WTC11 (cell line): ENCODE data around the gene TMEM95. TPM values are rescaled to one million over a fixed set of nuclear protein-coding genes. Genes with fewer than 3 reads are reported as not detected.

Source experiments
- ATAC-seq: fragments of 200-7000 bp; cut with Tn5 transposase; 2 replicates; pipeline ENCODE4 v1.10.0; 2021; ENCODE audit warnings: mild to moderate bottlenecking, moderate library complexity
- CTCF ChIA-PET: fragments of 300-600 bp; sonication (Branson Sonifier 250); formaldehyde crosslinking; loops from one replicate; lab custom pipeline; 2021; ENCODE audit warnings: antibody characterized with exemption; lab: Charles Lee
- POLR2A ChIA-PET: fragments of 350-600 bp; sonication (Branson Sonifier 250); formaldehyde crosslinking; loops from one replicate; lab custom pipeline; 2021; ENCODE audit warnings: antibody characterized with exemption; lab: Charles Lee
- DNase-seq: peaks from one replicate; pipeline ENCODE4 v3.0.0; 2021; ENCODE audit warnings: low spot score
- H3K27ac Mint-ChIP-seq: 2 replicates; pipeline ENCODE4 v1.8.0; 2021; ENCODE audit warnings: mixed read lengths
- H3K27me3 Mint-ChIP-seq: 2 replicates; pipeline ENCODE4 v1.8.0; 2021; ENCODE audit warnings: low read depth, mild to moderate bottlenecking, moderate library complexity, mixed read lengths
- H3K36me3 Mint-ChIP-seq: 2 replicates; pipeline ENCODE4 v1.8.0; 2021; ENCODE audit warnings: mixed read lengths
- H3K4me1 Mint-ChIP-seq: 2 replicates; pipeline ENCODE4 v1.8.0; 2022; ENCODE audit warnings: mixed read lengths
- H3K4me3 Mint-ChIP-seq: 2 replicates; pipeline ENCODE4 v1.8.0; 2021; ENCODE audit warnings: mild to moderate bottlenecking, moderate library complexity, mixed read lengths
- H3K9me3 Mint-ChIP-seq: 2 replicates; pipeline ENCODE4 v1.8.0; 2021; ENCODE audit warnings: mixed read lengths
- ARID4B ChIP-seq: sonication (generic); formaldehyde crosslinking; IDR thresholded peaks from 2 replicates; pipeline ENCODE4 v1.8.0; 2023; ENCODE audit warnings: missing genetic modification reagents, mild to moderate bottlenecking, borderline replicate concordance
- ATF1 ChIP-seq: sonication (generic); formaldehyde crosslinking; IDR thresholded peaks from 2 replicates; pipeline ENCODE4 v1.8.1; 2023; ENCODE audit warnings: mild to moderate bottlenecking, moderate library complexity, missing genetic modification reagents
- EMX1 ChIP-seq: fragments of 250-450 bp; sonication (Bioruptor Pico); IDR thresholded peaks from 2 replicates; pipeline ENCODE4 v1.8.0; 2021; ENCODE audit warnings: mild to moderate bottlenecking
- ETV6 ChIP-seq: sonication (generic); formaldehyde crosslinking; IDR thresholded peaks from 2 replicates; pipeline ENCODE4 v1.8.1; 2022; ENCODE audit warnings: mild to moderate bottlenecking, missing genetic modification reagents
- FOXJ3 ChIP-seq: sonication (generic); formaldehyde crosslinking; IDR thresholded peaks from 2 replicates; pipeline ENCODE4 v1.9.0; 2021; ENCODE audit warnings: missing genetic modification reagents, mild to moderate bottlenecking, borderline replicate concordance
- HMGA2 ChIP-seq: fragments of 250-450 bp; sonication (Bioruptor Pico); IDR thresholded peaks from 2 replicates; pipeline ENCODE4 v1.4.0; 2021; ENCODE audit warnings: mild to moderate bottlenecking, moderate library complexity
- MXD4 ChIP-seq: fragments of 250-450 bp; sonication (Bioruptor Pico); IDR thresholded peaks from 2 replicates; pipeline ENCODE4 v1.8.0; 2021; ENCODE audit warnings: mild to moderate bottlenecking, moderate library complexity, borderline replicate concordance
- OVOL2 ChIP-seq: fragments of 250-450 bp; sonication (Bioruptor Pico); IDR thresholded peaks from 2 replicates; pipeline ENCODE4 v1.9.0; 2021; ENCODE audit warnings: mild to moderate bottlenecking, borderline replicate concordance
- RORB ChIP-seq: fragments of 250-450 bp; sonication (Bioruptor Pico); IDR thresholded peaks from 2 replicates; pipeline ENCODE4 v1.9.0; 2021; ENCODE audit warnings: mild to moderate bottlenecking
- SMAD4 ChIP-seq: sonication (generic); formaldehyde crosslinking; IDR thresholded peaks from 2 replicates; pipeline ENCODE4 v1.8.0; 2022; ENCODE audit warnings: mild to moderate bottlenecking, missing genetic modification reagents
- TEAD1 ChIP-seq: sonication (generic); formaldehyde crosslinking; IDR thresholded peaks from 2 replicates; pipeline ENCODE4 v1.8.0; 2022; ENCODE audit warnings: mild to moderate bottlenecking, missing genetic modification reagents
- USF2 ChIP-seq: sonication (generic); formaldehyde crosslinking; IDR thresholded peaks from 2 replicates; pipeline ENCODE4 v1.8.1; 2023; ENCODE audit warnings: mild to moderate bottlenecking, missing genetic modification reagents, moderate library complexity
- ZNF425 ChIP-seq: fragments of 250-450 bp; sonication (Bioruptor Pico); conservative IDR thresholded peaks from 2 replicates; pipeline ENCODE4 v1.9.0; 2021; ENCODE audit warnings: mild to moderate bottlenecking
- ZNF532 ChIP-seq: fragments of 250-450 bp; sonication (Bioruptor Pico); IDR thresholded peaks from 2 replicates; pipeline ENCODE4 v1.9.0; 2021; ENCODE audit warnings: mild to moderate bottlenecking, borderline replicate concordance
- ZNF671 ChIP-seq: fragments of 250-450 bp; sonication (Bioruptor Pico); IDR thresholded peaks from 2 replicates; pipeline ENCODE4 v1.8.0; 2021; ENCODE audit warnings: mild to moderate bottlenecking
- total RNA-seq: library from RNA; stranded (reverse); gene quantifications from 3 replicates; pipeline ENCODE4 v1.2.3, GENCODE V29; 2021
- TF ChIP-seq, protein P1 (sequence below): sonication (generic); formaldehyde crosslinking; conservative IDR thresholded peaks from 2 replicates; pipeline ENCODE4 v1.8.1; 2022; ENCODE audit warnings: mild to moderate bottlenecking, missing genetic modification reagents
- TF ChIP-seq, protein P2 (sequence below): sonication (generic); formaldehyde crosslinking; IDR thresholded peaks from 2 replicates; pipeline ENCODE4 v1.8.1; 2022; ENCODE audit warnings: low read depth, missing genetic modification reagents, borderline replicate concordance
- TF ChIP-seq, protein P3 (sequence below): sonication (generic); formaldehyde crosslinking; IDR thresholded peaks from 2 replicates; pipeline ENCODE4 v1.8.1; 2022; ENCODE audit warnings: missing genetic modification reagents, borderline replicate concordance
- TF ChIP-seq, protein P4 (sequence below): sonication (generic); formaldehyde crosslinking; IDR thresholded peaks from 2 replicates; pipeline ENCODE4 v1.8.0; 2022; ENCODE audit warnings: mild to moderate bottlenecking, missing genetic modification reagents

Gene TMEM95
- total RNA-seq, 1 experiment from 2014 or later: not detected

DNA sequence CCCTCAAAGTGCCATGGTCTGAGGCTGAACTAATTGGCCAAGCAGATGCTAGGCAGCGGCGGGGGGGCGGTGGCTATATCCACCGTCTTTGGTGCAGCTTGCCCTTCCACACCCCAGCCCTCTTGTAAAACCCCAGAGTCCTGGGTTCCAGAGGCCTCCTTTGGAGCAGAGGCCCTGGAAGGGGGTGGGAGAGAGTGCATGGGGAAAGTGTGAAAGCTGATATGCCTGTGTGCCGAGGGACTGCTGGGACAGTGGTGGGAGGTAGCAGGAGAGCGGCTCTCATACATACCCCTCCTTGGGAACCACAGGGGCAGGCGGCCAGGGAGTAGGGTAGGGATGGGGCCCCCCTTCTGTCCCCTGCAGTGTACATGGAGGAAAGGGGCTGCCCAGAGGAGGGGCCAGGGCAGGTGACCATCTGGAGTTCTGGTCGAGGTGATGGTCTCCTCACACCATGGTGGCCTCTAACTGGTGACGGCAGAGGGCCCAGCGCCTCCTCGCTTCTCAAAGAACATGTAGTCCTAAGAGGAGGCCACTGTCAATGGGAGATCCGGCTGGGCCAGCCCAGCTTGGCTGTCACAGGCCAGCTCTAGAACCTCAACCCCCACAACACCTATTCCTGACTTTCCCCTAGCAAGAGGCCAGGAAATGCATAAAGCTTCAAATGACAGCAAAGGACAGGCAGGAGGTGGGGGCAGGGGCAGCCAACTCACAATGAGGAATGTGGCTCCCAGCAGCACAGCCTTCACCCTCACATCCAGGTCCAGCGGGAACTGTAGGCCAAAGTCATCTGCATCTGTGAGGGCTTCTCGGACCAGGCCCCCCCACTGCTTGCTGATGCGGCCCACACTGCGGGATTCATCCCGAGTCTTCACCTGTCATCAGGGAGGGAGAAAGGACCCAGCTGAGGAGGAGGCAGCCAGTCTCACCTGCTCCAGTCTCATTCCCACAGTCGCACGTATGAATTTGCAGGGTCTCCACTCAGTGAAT is 35.3 kb downstream of the TMEM95 start:
- ChIA-PET POLR2A (no interaction called here), CTCF (no interaction called here)
- Mint-ChIP-seq H3K27ac (no peak overlapping the region), H3K4me3 (no peak overlapping the region), H3K36me3 (peaks cover 20% of the 10 kb centered on the region), H3K27me3 (no peaks in the 10 kb centered on the region; the same call in 1 of the 2 replicates), H3K9me3 (no peaks in the 10 kb centered on the region), H3K4me1 (peaks cover 11% of the 10 kb centered on the region)
- no peak for DNase-seq
- ATAC-seq: no peak
- TF ChIP-seq, protein P1, sequence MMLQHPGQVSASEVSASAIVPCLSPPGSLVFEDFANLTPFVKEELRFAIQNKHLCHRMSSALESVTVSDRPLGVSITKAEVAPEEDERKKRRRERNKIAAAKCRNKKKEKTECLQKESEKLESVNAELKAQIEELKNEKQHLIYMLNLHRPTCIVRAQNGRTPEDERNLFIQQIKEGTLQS (CRISPR knock-in tag): no peak
- TF ChIP-seq ZNF532 (CRISPR knock-in tag): no peak
- TF ChIP-seq HMGA2 (CRISPR knock-in tag): no peak
- no peak for TF ChIP-seq TEAD1 (CRISPR knock-in tag)
- no peak for TF ChIP-seq ATF1 (CRISPR knock-in tag)
- no peak for TF ChIP-seq ZNF671 (CRISPR knock-in tag)
- TF ChIP-seq MXD4: no peak
- no peak for TF ChIP-seq RORB (CRISPR knock-in tag)
- TF ChIP-seq, protein P2, sequence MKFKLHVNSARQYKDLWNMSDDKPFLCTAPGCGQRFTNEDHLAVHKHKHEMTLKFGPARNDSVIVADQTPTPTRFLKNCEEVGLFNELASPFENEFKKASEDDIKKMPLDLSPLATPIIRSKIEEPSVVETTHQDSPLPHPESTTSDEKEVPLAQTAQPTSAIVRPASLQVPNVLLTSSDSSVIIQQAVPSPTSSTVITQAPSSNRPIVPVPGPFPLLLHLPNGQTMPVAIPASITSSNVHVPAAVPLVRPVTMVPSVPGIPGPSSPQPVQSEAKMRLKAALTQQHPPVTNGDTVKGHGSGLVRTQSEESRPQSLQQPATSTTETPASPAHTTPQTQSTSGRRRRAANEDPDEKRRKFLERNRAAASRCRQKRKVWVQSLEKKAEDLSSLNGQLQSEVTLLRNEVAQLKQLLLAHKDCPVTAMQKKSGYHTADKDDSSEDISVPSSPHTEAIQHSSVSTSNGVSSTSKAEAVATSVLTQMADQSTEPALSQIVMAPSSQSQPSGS (CRISPR knock-in tag): no peak
- TF ChIP-seq ZNF425 (CRISPR knock-in tag): no peak
- TF ChIP-seq ARID4B (CRISPR knock-in tag): no peak
- TF ChIP-seq, protein P3, sequence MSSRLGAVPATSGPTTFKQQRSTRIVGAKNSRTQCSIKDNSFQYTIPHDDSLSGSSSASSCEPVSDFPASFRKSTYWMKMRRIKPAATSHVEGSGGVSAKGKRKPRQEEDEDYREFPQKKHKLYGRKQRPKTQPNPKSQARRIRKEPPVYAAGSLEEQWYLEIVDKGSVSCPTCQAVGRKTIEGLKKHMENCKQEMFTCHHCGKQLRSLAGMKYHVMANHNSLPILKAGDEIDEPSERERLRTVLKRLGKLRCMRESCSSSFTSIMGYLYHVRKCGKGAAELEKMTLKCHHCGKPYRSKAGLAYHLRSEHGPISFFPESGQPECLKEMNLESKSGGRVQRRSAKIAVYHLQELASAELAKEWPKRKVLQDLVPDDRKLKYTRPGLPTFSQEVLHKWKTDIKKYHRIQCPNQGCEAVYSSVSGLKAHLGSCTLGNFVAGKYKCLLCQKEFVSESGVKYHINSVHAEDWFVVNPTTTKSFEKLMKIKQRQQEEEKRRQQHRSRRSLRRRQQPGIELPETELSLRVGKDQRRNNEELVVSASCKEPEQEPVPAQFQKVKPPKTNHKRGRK: no peak
- TF ChIP-seq SMAD4 (CRISPR knock-in tag): no peak
- TF ChIP-seq FOXJ3: no peak
- TF ChIP-seq EMX1: no peak
- no peak for TF ChIP-seq USF2 (CRISPR knock-in tag)
- TF ChIP-seq ETV6: no peak
- TF ChIP-seq, protein P4, sequence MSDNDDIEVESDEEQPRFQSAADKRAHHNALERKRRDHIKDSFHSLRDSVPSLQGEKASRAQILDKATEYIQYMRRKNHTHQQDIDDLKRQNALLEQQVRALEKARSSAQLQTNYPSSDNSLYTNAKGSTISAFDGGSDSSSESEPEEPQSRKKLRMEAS: no peak
- TF ChIP-seq OVOL2 (CRISPR knock-in tag): no peak
